HepG2 (cell line): ENCODE measurements around the gene NUP35. TPM values are rescaled to one million over a fixed set of nuclear protein-coding genes. Genes with fewer than 3 reads are reported as not detected.

Experiments
- ATAC-seq: fragments of 200-7000 bp; cut with Tn5 transposase; 3 replicates; pipeline ENCODE4 v1.9.1; 2020; ENCODE audit warnings: mild to moderate bottlenecking, moderate library complexity
- BruUV-seq: library from RNA; stranded (reverse); fragments of 400-500 nt; replicated peaks from 2 replicates; lab custom pipeline; 2021; lab: Mats Ljungman, UMichigan
- CTCF ChIA-PET: fragments of 300-600 bp; formaldehyde crosslinking; extraction: SDS; loops from one replicate; lab custom pipeline; 2021; ENCODE audit warnings: low total read pairs, inconsistent platforms, low intra/inter-chr PET ratio; lab: Yijun Ruan, JAX
- POLR2A ChIA-PET: fragments of 350-600 bp; sonication (Branson Sonifier 250); formaldehyde crosslinking; loops from one replicate; lab custom pipeline; 2020; ENCODE audit warnings: antibody characterized with exemption, inconsistent platforms; lab: Yijun Ruan, JAX
- DNase-seq: peaks from one replicate; pipeline ENCODE4 v3.0.0-alpha.2; 2015; ENCODE audit warnings: low spot score
- FAIRE-seq: peaks from 3 replicates; lab custom pipeline; 2011; peaks lifted over from hg19 to GRCh38; lab: Jason Lieb, UNC
- H2AFZ ChIP-seq: one replicate; pipeline ENCODE4 v1.6.1; 2011; ENCODE audit warnings: low read length, inconsistent platforms
- H3K27ac ChIP-seq: fragments of 300-600 bp; 3 replicates; pipeline ENCODE4 v1.8.0; 2011; ENCODE audit warnings: mixed run types, mild to moderate bottlenecking, mixed read lengths, low read length, inconsistent platforms; ENCODE audit not compliant: insufficient read depth; ENCODE audit errors: extremely low read length
- H3K27me3 ChIP-seq, 2 experiments: fragments of 200-600 bp in 1 of 2; 2 replicates in 1 of 2; 3 replicates in 1 of 2; pipeline versions ENCODE4 v1.6.0 to v1.8.0; 2011; ENCODE audit warnings: low read length in 2 of 2, mild to moderate bottlenecking in 2 of 2, moderate library complexity in 2 of 2, inconsistent platforms in 1 of 2; ENCODE audit not compliant: insufficient read depth in 2 of 2, control insufficient read depth in 1 of 2
- H3K36me3 ChIP-seq, 2 experiments: fragments of 200-600 bp in 1 of 2; replicated peaks in 1 of 2; 2 replicates in 1 of 2; 3 replicates in 1 of 2; pipeline versions ENCODE4 v1.5.1 to v1.8.0; 2011; ENCODE audit warnings: low read length in 2 of 2, inconsistent platforms in 1 of 2; ENCODE audit not compliant: insufficient read depth in 2 of 2, control insufficient read depth in 1 of 2
- H3K4me1 ChIP-seq: 2 replicates; pipeline ENCODE4 v1.5.1; 2012; ENCODE audit warnings: low read length, inconsistent platforms; ENCODE audit not compliant: insufficient read depth
- H3K4me2 ChIP-seq: 2 replicates; pipeline ENCODE4 v1.6.0; 2011; ENCODE audit warnings: low read depth, low read length, inconsistent platforms
- H3K4me3 ChIP-seq, 3 experiments: fragments of 200-600 bp in 1 of 3; sonication (generic), shearing (Covaris generic) in 1 of 3; replicated peaks in 1 of 3; 2 replicates each; pipeline ENCODE4 v1.5.1; 2011 to 2016; ENCODE audit warnings: low read length in 3 of 3, inconsistent platforms in 2 of 3, low read depth in 2 of 3, mild to moderate bottlenecking in 2 of 3, control low read depth in 1 of 3, mixed read lengths in 1 of 3; ENCODE audit not compliant: insufficient read depth in 1 of 3
- H3K79me2 ChIP-seq: one replicate; pipeline ENCODE4 v1.6.1; 2011; ENCODE audit warnings: low read length, inconsistent platforms; ENCODE audit not compliant: insufficient read depth
- H3K9ac ChIP-seq: 2 replicates; pipeline ENCODE4 v1.6.0; 2011; ENCODE audit warnings: mild to moderate bottlenecking, low read depth, low read length, inconsistent platforms; ENCODE audit not compliant: insufficient read depth
- H3K9me3 ChIP-seq: 2 replicates; pipeline ENCODE4 v1.5.1; 2012; ENCODE audit warnings: mild to moderate bottlenecking, low read length
- H4K20me1 ChIP-seq: 2 replicates; pipeline ENCODE4 v1.6.0; 2011; ENCODE audit warnings: inconsistent platforms, mild to moderate bottlenecking, low read length, moderate library complexity; ENCODE audit not compliant: insufficient read depth
- ARNT ChIP-seq: fragments of 450-650 bp; IDR thresholded peaks from 2 replicates; pipeline ENCODE4 v1.6.1; 2017
- CEBPG ChIP-seq: IDR thresholded peaks from 2 replicates; pipeline ENCODE4 v1.6.1; 2016
- ELF3 ChIP-seq: IDR thresholded peaks from 2 replicates; pipeline ENCODE4 v1.6.1; 2016; ENCODE audit warnings: missing genetic modification reagents, missing compliant biosample characterization
- FOSL1 ChIP-seq: sonication (generic); formaldehyde crosslinking; IDR thresholded peaks from 2 replicates; pipeline ENCODE4 v1.9.0; 2021; ENCODE audit warnings: missing genetic modification reagents, borderline replicate concordance
- MYNN ChIP-seq: sonication (generic); formaldehyde crosslinking; IDR thresholded peaks from 2 replicates; pipeline ENCODE4 v1.4.0; 2020; ENCODE audit warnings: mild to moderate bottlenecking, low read depth, missing genetic modification reagents
- NPAS2 ChIP-seq: sonication (generic); formaldehyde crosslinking; IDR thresholded peaks from 2 replicates; pipeline ENCODE4 v1.8.0; 2022; ENCODE audit warnings: mild to moderate bottlenecking, missing genetic modification reagents, borderline replicate concordance
- TCF7 ChIP-seq: sonication (generic); IDR thresholded peaks from 2 replicates; pipeline ENCODE4 v1.6.1; 2016; ENCODE audit warnings: antibody characterized with exemption, low read depth
- TEAD3 ChIP-seq: optimal IDR thresholded peaks from 2 replicates; pipeline ENCODE3; 2016; ENCODE audit warnings: borderline replicate concordance
- WGBS: methylation state at CpG from one replicate; pipeline ENCODE4 v1.1.6; 2017; ENCODE audit warnings: low lambda C conversion rate; 5-methylcytosine and 5-hydroxymethylcytosine counted together
- in situ Hi-C: cut with HindIII; loops from 2 replicates; pipeline ENCODE4 v1.10.0; 2017; ENCODE audit warnings: low pct_unique_long_range_greater_than_20kb; ENCODE audit not compliant: extremely low pct_ligation_motif_present
- intact Hi-C: fragments of 100-400 bp; cut with micrococcal nuclease; formaldehyde crosslinking; loops from one replicate; pipeline ENCODE4 v1.10.0; 2022; ENCODE audit not compliant: unreplicated experiment
- polyA plus RNA-seq, 8 experiments: library from polyadenylated mRNA; depleted of rRNA in 3 of 8; stranded (reverse) in 7 of 8; unstranded in 1 of 8; fragments of >200 nt; fragmentation: Illumina TruSeq in 4 of 8; extraction: Trizol in 4 of 8; gene quantifications; 2 replicates each; pipeline versions ENCODE4 v1.2.1 to v1.2.3, GENCODE V29; 2011 to 2016; ENCODE audit warnings: low read depth in 4 of 8, missing spikeins in 1 of 8, mixed read lengths in 1 of 8; ENCODE audit not compliant: insufficient read depth in 1 of 8
- total RNA-seq, 5 experiments: library from RNA; depleted of rRNA; stranded (reverse); fragments of >200 nt; fragmentation: Illumina TruSeq; extraction: Trizol; gene quantifications; 2 replicates each; pipeline ENCODE4 v1.2.3, GENCODE V29; 2016; ENCODE audit warnings: low read depth in 1 of 5
- TF ChIP-seq, protein P1 (sequence below): sonication (generic); formaldehyde crosslinking; IDR thresholded peaks from 2 replicates; pipeline ENCODE4 v1.4.0; 2020; ENCODE audit warnings: mild to moderate bottlenecking, low read depth, missing genetic modification reagents
- TF ChIP-seq, protein P2 (sequence below): IDR thresholded peaks from 2 replicates; pipeline ENCODE4 v1.6.1; 2016; ENCODE audit warnings: missing biosample characterization, missing genetic modification reagents, low read depth

The NUP35 gene
- total and polyA plus RNA-seq, 2 of the 13 experiments (the other 11 are each of a cell fraction or from before 2014, with no cell fraction given): 16.9 to 53.6 TPM

DNA sequence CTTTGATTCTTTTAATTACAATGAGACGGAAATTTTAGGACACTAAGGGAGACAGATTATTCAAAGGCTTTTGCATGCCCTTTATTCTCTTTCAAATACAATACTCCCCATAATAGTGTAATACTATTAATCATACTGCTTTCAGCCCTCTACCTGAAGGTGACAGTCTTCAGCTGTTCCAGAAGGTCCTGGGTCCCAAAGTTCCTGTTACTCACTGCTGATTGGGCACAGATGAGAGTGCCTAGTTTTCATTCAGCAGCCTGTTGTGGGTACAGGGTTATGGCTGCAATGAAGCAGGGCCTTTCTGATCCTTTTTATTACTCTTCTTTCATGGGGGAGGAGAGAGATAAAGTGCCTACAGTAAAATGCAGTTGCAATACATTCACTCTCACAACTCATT, 80.2 kb downstream of the NUP35 start (continued):
- TF ChIP-seq, protein P1, sequence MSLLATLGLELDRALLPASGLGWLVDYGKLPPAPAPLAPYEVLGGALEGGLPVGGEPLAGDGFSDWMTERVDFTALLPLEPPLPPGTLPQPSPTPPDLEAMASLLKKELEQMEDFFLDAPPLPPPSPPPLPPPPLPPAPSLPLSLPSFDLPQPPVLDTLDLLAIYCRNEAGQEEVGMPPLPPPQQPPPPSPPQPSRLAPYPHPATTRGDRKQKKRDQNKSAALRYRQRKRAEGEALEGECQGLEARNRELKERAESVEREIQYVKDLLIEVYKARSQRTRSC (CRISPR knock-in tag): no peak
- TF ChIP-seq, protein P2, sequence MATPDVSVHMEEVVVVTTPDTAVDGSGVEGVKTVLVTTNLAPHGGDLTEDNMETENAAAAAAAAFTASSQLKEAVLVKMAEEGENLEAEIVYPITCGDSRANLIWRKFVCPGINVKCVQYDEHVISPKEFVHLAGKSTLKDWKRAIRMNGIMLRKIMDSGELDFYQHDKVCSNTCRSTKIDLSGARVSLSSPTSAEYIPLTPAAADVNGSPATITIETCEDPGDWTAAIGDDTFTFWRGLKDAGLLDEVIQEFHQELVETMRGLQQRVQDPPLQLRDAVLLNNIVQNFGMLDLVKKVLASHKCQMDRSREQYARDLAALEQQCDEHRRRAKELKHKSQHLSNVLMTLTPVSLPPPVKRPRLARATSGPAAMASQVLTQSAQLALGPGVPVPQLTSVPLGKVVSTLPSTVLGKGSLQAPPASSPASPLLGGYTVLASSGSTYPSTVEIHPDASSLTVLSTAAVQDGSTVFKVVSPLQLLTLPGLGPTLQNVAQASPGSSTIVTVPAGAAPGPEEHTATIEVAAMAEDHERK (CRISPR knock-in tag): no peak
- TF ChIP-seq ARNT (no peak), MYNN (no peak), CEBPG (CRISPR knock-in tag) (no peak)

DNA sequence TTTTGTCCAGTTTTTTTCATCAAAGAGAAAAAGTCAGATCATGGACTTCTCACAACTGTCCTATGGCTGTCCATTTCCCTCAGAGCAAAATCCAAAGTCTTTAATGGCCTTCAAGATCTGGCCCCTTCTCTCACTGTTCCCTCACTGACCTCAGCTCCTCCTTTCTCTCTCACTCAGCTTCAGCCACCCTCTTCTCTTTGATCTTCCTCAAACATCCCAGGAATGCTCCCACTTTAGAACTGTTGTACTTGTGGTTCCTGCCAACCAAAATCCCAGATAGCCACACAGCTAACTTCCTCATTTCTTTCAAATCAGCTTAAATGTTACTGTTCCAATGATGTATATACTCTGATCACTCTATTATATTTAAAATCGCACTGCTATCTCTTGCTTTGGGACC, 82.9 kb downstream of the NUP35 start:
- H3K36me3 ChIP-seq: no peaks in the 10 kb centered on the region
- no peak overlapping the region for H3K4me3 ChIP-seq
- TF ChIP-seq ELF3 (CRISPR knock-in tag) (peak; percentile 22; the same call in 1 of the 2 replicates), TEAD3 (CRISPR knock-in tag) (peak; percentile 93), FOSL1 (CRISPR knock-in tag) (no peak), NPAS2 (no peak), TCF7 (peak; percentile 69; the same call in 1 of the 2 replicates)
- WGBS: 76% methylated on average over 1 of the region's 1 CpG
- FAIRE-seq (no peak), DNase-seq (peak; percentile 61), ATAC-seq (peak; percentile 83)
- H3K4me2 ChIP-seq: no peak overlapping the region
- peaks cover 10% of the 10 kb centered on the region for H3K9me3 ChIP-seq
- no peak overlapping the region for H3K9ac ChIP-seq
- ChIA-PET POLR2A (no interaction called here), CTCF (no interaction called here)
- in situ Hi-C loops: no loop called here
- peaks cover 17% of the 10 kb centered on the region for H3K4me1 ChIP-seq
- no TSS peak for BruUV-seq
- no peaks in the 10 kb centered on the region for H4K20me1 ChIP-seq
- H3K27ac ChIP-seq: no peak overlapping the region
- intact Hi-C loops: no loop called here
- no peaks in the 10 kb centered on the region for H3K79me2 ChIP-seq
- no peaks in the 10 kb centered on the region for H3K27me3 ChIP-seq
- H2AFZ ChIP-seq: no peak overlapping the region
